Ovary (tissue), 9 donors: ENCODE measurements around the gene ERICH6B. TPM values are rescaled to one million over a fixed set of nuclear protein-coding genes. Genes with fewer than 3 reads are reported as not detected.

ENCODE experiments used
- DNase-seq, 5 donors: peaks; one replicate each; pipeline ENCODE4 v3.0.0-alpha.2; 2019 to 2020
- H3K27ac ChIP-seq, 2 donors: fragments of 200-600 bp; one replicate each; pipeline versions ENCODE4 v1.5.1 to v1.8.0; 2019 to 2022
- H3K27me3 ChIP-seq: fragments of 200-600 bp; one replicate; pipeline ENCODE4 v1.8.0; 2022
- H3K36me3 ChIP-seq: fragments of 200-600 bp; sonication (generic); one replicate; pipeline ENCODE4 v1.5.1; 2019
- H3K4me1 ChIP-seq: one replicate; pipeline ENCODE4 v1.8.1; 2013; ENCODE audit warnings: mild to moderate bottlenecking, moderate library complexity; ENCODE audit not compliant: insufficient read depth
- H3K4me3 ChIP-seq: fragments of 200-600 bp; sonication (generic); one replicate; pipeline ENCODE4 v1.5.1; 2017
- H3K9me3 ChIP-seq, 2 donors: fragments of 200-600 bp in 1 of 2; sonication (generic) in 1 of 2; one replicate each; pipeline versions ENCODE4 v1.5.1 to v1.8.1; 2013 to 2019; ENCODE audit warnings: mild to moderate bottlenecking in 1 of 2, moderate library complexity in 1 of 2
- EP300 ChIP-seq: sonication (generic); formaldehyde crosslinking; IDR thresholded peaks from one replicate; pipeline ENCODE4 v1.6.1; 2017; ENCODE audit warnings: antibody characterized with exemption
- POLR2A ChIP-seq: fragments of 450-650 bp; IDR thresholded peaks from one replicate; pipeline ENCODE4 v1.6.1; 2017; ENCODE audit warnings: antibody characterized with exemption, mild to moderate bottlenecking, moderate library complexity
- WGBS, 3 donors: extraction: QIAGEN DNeasy Blood & Tissue Kit in 1 of 3; methylation state at CpG; one replicate each; pipeline versions ENCODE4 v1.1.5 to v1.1.7; 2013 to 2017; 5-methylcytosine and 5-hydroxymethylcytosine counted together
- intact Hi-C, 4 donors: fragments of 100-400 bp; cut with DNase I; formaldehyde crosslinking; loops; one replicate each; pipeline versions ENCODE4 v1.11.0 to v1.15.1; 2022 to 2023
- polyA plus RNA-seq, 2 donors: library from polyadenylated mRNA; stranded (reverse); fragments of 200-250 nt in 1 of 2; fragments of 350-450 nt in 1 of 2; fragmentation: Illumina TruSeq in 1 of 2; extraction: RNeasy Lipid Tissue Mini Kit (QIAGEN cat#74804) in 1 of 2; gene quantifications; one replicate each; pipeline ENCODE4 v1.2.3, GENCODE V29; 2013 to 2014
- total RNA-seq, 7 donors: library from RNA; depleted of rRNA in 2 of 7; stranded (reverse); fragments of >200 nt in 2 of 7; fragmentation: NEBNext Ultra II Directional in 3 of 7; extraction: Animal tissue kit (Norgen Biotek cat#: 25700) in 3 of 7; gene quantifications; one replicate each; pipeline versions ENCODE4 v1.1.0 to v1.2.4, GENCODE V29; 2016 to 2023
- TF ChIP-seq, protein P1 (sequence below), 3 donors: fragments of 450-650 bp in 2 of 3; fragments of 200-600 bp in 1 of 3; IDR thresholded peaks; one replicate each; pipeline versions ENCODE4 v1.5.1 to v1.8.0; 2016 to 2022; ENCODE audit warnings: antibody characterized with exemption in 3 of 3, mild to moderate bottlenecking in 1 of 3
- donor health status: DM: no; HTN: no; CAD: no; lungs with moderate emphysema.
- donor health status: DM: no; HTN: no; CAD: no.
- donor health status: Bipolar disorder and iron deficiency.
- donor health status: DM: yes; HTN: yes; CAD: no.
- donor health status: DM: no; HTN: no; CAD: no.
- donor health status: DM: yes; HTN: yes; CAD: no.

Gene ERICH6B
- total and polyA plus RNA-seq, 9 donors: not detected

DNA sequence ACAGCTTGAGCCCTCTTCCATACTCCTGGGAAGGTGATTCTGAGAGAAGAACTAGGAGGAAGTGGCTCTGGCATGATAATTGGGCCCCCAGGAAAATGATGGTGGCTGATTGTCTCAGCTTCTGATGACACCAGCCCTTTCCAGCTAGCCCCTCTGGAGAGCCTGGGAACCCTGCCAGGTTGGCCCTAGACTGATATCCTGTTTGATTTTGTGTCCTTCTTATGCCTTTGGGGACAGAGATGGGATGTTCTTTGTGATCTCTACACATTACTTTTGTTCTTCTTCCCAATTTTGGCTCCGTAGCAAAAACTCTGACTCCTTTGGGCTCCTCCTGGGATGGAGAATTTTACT, 39.7 kb downstream of the ERICH6B start:
- TF ChIP-seq, protein P1, sequence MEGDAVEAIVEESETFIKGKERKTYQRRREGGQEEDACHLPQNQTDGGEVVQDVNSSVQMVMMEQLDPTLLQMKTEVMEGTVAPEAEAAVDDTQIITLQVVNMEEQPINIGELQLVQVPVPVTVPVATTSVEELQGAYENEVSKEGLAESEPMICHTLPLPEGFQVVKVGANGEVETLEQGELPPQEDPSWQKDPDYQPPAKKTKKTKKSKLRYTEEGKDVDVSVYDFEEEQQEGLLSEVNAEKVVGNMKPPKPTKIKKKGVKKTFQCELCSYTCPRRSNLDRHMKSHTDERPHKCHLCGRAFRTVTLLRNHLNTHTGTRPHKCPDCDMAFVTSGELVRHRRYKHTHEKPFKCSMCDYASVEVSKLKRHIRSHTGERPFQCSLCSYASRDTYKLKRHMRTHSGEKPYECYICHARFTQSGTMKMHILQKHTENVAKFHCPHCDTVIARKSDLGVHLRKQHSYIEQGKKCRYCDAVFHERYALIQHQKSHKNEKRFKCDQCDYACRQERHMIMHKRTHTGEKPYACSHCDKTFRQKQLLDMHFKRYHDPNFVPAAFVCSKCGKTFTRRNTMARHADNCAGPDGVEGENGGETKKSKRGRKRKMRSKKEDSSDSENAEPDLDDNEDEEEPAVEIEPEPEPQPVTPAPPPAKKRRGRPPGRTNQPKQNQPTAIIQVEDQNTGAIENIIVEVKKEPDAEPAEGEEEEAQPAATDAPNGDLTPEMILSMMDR (IDR thresholded peaks at IDR 0.05): no peak
- no peak for TF ChIP-seq POLR2A
- TF ChIP-seq EP300: no peak
- Histone ChIP-seq H3K27me3 (no peaks in the 10 kb centered on the region), H3K27ac (no peak overlapping the region), H3K9me3 (no peaks in the 10 kb centered on the region), H3K4me3 (no peak overlapping the region), H3K4me1 (no peaks in the 10 kb centered on the region), H3K36me3 (no peaks in the 10 kb centered on the region)
- 73 to 88% (median 85%) methylated on average over 1 of the region's 1 CpG for WGBS, 3 donors
- intact Hi-C loops: no loop called here
- no peak for DNase-seq

GRCh38 chr13:45575146-45575829, 40.3 kb downstream of the ERICH6B start:
- 83 to 86% (median 84%) methylated on average over 16 of the region's 16 CpGs for WGBS, 3 donors
- DNase-seq: no peak
- Histone ChIP-seq H3K9me3 (no peaks in the 10 kb centered on the region), H3K4me1 (no peaks in the 10 kb centered on the region), H3K4me3 (no peak overlapping the region), H3K27ac (no peak overlapping the region), H3K36me3 (no peaks in the 10 kb centered on the region), H3K27me3 (no peaks in the 10 kb centered on the region)
- intact Hi-C loops: no loop called here
- no peak for TF ChIP-seq EP300
- TF ChIP-seq, protein P1 (IDR thresholded peaks at IDR 0.05): no peak

DNA sequence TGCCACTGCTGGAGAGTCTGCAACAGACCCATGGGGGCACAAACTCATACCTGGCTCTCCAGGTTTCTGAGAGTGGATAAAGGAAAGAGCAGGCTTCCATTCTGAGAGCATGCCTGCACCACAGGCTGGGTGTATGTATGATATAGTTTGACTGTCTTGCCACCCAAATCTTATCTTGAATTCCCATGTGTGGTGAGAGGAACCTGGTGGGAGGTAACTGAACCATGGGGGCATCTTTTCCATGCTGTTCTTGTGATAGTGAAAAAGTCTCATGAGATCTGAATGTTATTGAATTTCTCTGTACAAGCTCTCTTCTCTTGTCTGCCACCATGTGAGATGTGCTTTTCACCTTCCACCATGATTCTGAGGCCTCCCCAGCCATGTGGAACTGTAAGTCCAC, 50.2 kb downstream of the ERICH6B start:
- Histone ChIP-seq H3K4me3 (no peak overlapping the region), H3K4me1 (no peaks in the 10 kb centered on the region), H3K9me3 (no peaks in the 10 kb centered on the region), H3K27me3 (no peaks in the 10 kb centered on the region), H3K36me3 (no peaks in the 10 kb centered on the region), H3K27ac (no peak overlapping the region)
- TF ChIP-seq EP300 (no peak), POLR2A (no peak)
- TF ChIP-seq, protein P1 (IDR thresholded peaks at IDR 0.05): no peak
- intact Hi-C loops: no loop called here
- no peak for DNase-seq

DNA sequence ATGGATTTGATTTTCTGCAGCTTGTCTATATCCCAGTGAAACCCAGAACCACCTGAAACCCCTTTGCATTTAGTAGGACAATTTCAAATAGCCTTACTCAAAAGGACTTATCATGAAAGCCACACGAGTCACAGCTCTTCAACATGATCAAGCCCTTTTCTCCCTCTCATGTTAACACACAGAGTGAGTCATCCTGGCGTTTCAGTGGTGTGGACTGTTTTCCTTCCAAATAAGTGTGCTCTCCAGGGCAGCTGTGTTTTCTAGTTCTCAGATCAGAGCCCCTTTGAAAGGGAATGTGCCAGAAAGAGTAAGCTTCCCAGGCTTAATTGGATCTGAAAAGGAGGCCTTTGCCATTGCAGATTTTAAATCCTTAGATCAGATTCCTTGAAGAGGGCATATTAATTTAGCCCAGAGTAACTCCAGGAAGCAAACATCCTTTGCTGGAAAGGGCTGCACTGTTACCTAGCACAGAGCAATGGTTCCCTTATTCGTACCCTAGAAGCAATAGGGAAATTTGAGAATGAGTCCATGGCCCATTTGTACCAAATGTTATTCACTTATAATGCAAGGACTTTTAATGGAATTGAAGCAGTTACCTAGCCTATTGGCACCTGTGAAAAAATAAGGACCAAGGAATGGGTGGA, 51.3 kb downstream of the ERICH6B start:
- intact Hi-C loops: no loop called here
- TF ChIP-seq, protein P1 (IDR thresholded peaks at IDR 0.05): no peak
- TF ChIP-seq EP300 (no peak), POLR2A (no peak)
- no peaks in the 10 kb centered on the region for H3K36me3 ChIP-seq
- no peaks in the 10 kb centered on the region for H3K4me1 ChIP-seq
- no peaks in the 10 kb centered on the region for H3K9me3 ChIP-seq
- H3K27me3 ChIP-seq: no peaks in the 10 kb centered on the region
- H3K4me3 ChIP-seq: no peak overlapping the region
- WGBS, 3 donors: 26 to 35% (median 31%) methylated on average over 3 of the region's 3 CpGs
- DNase-seq: no peak
- H3K27ac ChIP-seq: no peak overlapping the region
